Fibroblast of skin of back (primary cell): ENCODE measurements around the gene CEP295NL.
A peak's percentile ranks its signal among the peaks of the same experiment; 100 is the strongest.
"Not testable (repeated sequence)": the region's sequence is repeated elsewhere in the genome, so short reads cannot be mapped to it uniquely, and the experiment has no call there.

ENCODE experiments used
- DNase-seq: peaks from one replicate; pipeline ENCODE4 v3.0.0-alpha.2; 2013

Gene CEP295NL

DNA sequence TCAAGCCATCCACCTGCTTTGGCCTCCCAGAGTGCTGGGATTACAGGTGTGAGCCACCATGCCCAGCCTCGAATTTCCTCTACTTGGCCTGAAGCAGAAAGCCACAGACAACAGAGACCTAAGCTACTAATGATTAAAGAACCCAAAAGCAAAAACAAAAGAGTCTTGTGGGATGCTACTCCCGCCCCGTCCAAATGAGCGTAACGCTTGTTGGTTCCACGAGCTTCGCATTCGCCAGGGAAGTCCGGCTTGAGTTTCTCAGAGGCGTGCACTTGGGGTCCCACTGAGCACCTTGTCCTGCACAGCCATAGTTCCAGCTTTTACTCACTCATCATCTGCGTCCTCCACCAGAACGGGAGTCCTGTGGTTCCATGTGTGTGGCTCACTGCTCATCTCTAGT is 16.0 kb downstream of the CEP295NL start:
- DNase-seq: no peak

DNA sequence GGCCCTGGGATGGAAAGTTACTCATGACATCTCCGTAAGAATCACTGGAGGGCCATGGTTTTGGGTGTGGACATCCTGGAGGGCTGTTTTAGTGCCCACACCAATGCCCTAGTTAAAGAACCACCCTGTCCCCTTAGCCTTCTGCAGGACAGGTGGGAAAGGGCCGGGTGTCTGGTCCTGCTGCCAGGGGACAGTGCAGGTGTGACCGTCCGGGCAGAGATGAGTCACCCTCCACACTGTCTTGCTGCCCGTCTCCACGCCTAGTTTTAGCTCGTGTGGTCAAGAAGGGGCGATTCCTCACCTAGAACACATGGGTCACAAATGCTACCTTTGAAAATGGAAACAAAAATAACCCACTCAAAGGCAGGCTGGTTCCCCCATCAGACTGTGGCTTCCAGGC is 17.0 kb downstream of the CEP295NL start:
- DNase-seq: no peak

DNA sequence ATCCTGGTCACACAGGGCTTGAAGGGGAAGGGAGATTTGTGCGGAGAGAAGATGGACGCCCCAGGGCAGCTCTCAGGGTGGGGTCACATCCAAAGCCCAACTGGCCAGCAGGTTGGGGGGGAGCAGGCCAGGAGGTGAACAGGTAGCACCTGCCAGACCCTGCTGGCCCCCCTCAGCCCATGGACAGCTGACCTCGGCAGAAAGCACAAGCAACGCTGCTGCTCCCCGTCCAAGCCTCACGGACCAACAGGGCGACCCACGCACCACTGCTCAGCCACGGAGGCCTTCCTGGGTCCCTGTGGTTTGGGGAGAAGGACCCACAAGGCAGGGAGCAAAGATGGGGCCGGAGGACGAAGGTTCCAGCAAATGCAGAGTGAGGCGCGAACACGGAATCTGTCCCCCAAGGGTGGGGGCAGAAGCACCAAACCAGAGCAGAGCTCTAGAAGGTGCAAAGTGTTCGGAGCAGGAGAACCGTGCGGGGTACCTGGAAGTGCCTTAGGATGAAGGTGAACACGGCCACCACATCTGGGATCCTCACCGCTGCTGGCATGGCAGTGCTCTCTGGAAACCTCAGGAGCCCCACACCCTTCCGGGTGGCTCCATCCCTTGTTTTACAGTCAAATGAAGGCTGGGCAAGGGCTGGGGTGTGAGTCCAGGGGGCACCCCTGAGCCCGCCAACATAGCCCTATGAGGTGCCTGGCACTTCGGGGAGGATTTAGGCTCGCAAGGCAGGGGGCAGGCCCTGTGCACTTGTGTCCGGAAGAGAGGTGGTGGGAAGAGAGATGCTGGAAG is 17.9 kb downstream of the CEP295NL start:
- DNase-seq: no peak

DNA sequence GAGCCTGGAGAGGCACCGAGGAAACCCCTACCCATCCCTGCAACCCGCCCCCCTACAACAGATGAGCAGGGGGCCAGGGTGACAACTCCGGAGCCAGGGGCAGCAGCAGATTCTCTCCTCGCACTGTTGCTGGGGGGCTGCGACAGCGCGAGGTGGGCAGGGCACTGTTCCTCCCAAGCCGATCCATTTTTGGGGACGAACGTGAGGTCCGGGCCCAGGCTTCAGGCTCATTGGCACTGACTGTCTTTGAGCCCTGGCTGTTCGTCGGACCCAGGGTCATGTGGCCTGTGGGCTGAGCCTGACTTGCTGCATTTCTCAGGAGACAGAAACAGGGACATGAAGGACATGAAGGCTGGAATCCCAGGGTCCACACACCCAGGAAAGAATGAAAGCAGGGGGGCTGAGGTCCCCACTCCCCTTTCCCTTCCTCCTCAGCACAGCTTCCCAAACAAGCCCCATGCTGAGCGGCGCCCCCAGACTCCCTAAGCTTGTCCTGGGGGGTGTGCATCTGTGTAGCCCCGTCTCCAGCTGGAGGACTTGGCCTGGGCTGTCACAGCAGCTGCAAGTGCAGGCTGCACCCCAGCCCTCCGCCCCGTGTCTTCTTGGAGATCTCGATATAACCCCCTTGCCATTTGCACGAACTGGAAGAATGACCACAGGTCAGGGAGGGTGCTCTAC is 18.7 kb downstream of the CEP295NL start:
- peak; percentile 33 for DNase-seq

DNA sequence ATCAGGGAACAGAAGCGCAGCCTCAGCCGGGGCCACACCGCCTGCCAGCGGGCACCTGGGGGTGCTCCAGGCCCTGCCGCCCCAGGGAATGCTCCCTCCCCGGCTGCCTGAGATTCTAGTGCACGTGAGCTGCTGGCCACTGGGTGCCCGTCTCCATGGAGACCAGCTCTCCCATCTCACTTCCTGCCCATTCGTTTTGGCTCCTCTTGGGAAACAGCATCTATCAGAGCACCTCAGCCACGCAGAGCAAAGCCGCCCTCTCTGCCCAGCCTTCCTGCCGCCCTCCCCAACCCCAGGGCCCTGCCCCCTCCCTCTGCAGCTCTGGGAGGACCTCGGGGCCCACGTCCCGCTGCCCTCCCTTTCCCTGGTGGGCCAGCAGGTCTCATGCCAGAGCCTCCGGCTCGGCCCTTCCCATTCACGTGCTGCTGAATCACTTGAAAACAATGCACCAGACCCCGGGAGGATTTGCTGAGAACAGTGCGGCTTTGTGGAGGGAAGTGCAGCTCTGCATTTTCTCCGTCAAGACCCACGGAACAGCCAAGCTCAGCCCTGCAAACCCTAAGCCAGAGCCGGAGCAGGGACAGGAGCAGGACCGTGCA is 19.4 kb downstream of the CEP295NL start:
- peak; percentile 97 for DNase-seq

DNA sequence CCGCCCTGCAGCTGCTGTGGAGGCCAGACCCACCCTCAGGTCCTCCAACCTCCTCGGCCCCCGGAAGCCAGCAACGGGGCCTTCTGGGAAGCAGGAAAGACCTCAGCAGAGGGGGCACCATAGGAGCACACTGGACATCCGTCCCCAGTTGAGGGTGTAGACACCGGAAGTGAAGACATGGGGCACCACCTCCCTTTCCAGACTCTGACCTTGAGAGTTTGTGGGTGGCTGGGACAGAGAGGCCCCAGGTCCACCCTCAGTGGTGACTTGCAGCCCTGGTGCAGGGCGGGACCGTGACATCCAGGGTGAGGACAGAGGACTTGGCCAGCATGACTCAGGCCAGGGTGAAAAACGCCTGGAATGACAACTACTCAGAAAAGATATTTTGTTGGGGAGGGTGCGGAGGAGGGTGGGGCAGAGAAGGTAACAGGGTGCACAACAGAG is 19.9 kb downstream of the CEP295NL start:
- DNase-seq: peak; percentile 96

DNA sequence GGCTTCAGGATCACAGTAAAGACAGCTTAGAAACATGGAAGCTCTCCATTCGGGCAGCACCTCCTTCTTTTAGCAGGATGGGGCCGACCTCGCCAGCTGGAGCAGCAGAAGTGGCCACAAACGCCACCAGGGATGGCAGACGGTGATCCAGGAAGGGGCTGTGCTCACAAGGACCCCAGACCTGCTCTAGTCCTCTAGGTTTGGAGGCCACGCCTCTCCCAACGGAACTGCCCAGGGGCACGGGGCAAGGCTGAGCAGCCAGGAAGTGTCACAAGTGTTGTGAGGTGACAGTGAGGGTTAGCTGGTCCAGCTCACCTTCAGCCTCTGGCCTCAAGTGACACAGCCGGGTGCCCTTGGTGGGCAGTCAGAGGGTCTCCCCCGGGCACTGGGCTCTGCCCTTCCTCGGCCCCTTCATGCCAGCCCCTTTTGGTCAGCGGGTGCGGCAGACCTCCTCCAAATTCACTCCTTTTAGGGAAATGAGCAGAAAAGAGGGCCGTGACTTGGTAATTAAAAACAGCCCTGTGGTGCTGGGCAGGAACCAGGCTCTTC is 20.4 kb downstream of the CEP295NL start:
- DNase-seq: no peak

DNA sequence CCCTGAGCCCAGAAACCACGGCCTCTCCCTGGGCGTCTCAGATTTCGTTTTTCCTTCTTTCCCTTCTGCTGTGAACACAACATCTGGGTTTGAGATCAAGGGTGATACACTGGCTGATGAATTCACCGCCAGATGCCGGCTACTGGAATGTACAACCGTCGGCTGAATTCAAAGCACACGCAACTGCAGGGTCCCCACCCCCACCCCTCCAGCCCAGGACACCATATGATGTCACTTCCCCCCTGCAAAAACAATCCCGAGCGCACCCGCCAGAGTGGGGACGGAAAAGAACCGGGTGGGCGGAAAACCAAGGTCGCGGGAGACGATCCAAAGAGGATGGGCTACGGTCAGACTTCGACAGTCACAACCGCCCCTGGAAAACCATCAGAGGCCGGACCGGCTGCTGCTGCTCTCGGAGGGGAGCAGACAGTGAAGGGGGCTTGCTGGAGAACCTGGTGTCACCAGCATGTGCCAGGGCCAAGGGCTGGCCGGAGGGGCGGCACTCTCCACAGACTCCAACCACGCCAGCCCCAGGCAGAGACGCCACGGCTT is 23.3 kb downstream of the CEP295NL start:
- DNase-seq: peak; percentile 93

DNA sequence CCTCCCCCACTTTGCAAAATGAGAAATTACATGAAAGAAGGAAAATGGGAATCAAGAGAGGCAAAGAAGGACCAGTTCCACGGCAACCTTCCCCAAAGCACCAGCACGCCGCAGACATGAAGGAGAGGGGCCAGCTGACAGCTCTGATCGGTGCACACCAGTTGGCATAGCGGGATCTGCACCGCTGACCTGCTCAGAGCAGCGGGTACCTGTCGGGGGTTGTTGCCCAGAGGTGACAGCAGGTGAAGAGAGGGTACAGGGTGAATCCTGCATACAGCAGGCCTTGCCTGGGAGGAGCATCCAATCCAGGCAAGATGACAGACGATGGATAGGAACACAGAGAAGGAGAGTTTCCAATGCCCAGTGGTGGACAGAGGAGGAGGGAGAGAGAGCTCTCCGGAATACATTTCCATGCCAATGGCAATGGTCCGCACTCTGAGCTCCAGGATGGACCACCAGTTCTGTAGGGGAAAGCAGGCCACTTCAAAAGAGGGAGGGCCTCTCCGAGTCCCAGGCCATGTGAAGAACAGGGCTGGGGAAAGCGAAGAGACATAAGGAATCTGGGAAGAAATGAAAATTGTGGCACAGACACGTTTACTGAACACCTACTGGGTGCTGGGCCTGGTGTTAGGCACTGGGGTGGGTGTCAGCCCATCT is 24.0 kb downstream of the CEP295NL start:
- no peak for DNase-seq

DNA sequence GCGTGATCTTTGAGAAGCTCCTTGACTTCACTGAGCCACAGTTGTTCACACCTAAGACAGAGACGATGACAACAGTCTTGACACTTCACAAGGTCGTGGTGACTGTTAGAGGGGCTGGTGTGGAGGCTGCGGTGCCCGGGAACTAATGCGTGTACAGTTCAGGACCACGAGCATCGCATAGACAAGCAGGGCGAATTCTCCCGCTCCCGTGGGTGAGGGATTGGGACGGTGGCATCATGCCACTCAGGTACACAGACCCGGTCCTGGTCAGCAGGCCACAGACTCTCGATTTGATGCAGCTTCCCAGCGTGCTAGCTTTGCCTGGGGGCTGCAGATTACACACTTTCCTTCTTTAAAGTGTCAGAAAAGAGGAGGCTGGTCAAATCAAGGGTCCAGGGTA is 24.7 kb downstream of the CEP295NL start:
- DNase-seq: no peak

DNA sequence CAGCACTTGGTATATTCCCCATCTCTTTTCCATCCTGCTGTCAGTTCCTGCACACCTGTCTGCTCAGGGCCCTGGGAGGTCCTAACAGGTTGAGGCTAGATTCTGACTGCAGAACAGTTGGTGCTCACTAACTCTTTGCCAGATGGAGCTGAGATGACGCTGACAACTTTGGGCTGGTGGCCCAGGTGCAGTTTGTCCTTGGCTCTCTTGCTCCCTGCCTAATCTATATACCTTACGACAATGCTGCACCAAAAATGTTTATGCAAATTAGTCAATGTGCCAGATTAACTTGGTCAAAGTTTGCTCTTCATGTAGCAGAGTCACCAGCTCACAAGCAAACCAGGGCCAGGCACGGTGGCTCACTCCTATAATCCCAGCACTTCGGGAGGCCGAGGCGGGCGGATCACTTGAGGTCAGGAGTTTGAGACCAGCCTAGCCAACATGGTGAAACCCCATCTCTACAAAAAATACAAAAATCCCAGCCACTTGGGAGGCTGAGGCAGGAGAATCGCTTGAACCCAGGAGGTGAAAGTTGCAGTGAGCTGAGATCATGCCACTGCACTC is 26.0 kb downstream of the CEP295NL start:
- DNase-seq: not testable (repeated sequence)

DNA sequence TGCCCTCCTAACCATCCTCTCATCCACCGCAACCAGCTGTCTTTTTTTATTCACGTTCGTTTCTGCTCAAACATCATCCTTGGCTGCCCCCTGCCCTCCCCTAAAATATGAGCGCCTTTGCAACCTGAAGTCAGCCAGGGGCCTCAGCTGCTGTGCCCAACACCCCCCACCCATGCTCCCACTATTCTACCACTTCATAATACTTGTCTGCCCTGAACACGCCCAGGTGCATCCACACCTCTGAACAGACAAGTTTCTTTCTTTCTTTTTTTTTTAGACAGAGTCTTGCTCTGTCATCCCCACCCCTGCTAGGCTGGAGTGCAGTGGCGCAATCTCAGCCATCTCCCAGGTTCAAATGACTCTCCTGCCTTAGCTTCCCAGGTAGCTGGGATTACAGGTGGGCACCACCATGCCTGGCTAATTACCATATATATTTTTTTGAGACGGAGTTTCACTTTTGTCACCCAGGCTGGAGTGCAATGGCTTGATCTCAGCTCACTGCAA is 26.9 kb downstream of the CEP295NL start:
- DNase-seq: no peak

DNA sequence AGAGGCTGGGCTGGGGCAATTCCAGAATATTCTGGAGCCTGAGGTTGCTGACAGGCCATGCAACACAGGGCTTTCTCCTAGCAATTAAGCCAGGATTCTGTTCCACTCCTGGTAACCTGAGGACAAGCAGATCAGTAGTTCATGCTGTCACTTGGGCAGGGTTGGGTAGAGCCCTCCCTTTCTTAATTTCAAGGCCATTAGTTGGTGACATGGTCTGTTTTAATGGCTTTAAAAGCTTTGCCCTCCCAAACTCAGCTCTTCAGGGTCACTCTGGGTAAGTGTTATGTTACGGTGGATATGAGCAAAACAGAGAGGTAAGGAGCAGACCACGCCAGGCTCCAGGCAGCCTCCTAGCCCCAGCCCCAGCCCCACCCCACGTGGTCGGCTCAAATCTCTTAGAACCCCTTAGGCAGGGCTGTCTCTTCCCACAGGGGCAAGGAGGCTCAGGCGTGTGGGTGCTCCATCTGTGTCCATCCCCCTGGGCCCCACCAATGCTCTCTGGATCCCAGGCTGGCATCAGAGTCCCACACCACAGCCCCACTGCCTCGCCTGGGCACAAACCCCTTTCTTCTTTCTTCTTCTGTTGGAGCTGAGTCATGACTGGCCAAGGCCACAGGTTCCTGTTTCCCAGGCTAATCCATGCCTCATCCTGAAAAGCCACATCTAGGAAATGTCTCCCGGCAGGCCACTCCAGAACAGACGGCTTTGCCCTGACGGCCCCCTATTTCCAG is 27.5 kb downstream of the CEP295NL start:
- peak; percentile 64 for DNase-seq

DNA sequence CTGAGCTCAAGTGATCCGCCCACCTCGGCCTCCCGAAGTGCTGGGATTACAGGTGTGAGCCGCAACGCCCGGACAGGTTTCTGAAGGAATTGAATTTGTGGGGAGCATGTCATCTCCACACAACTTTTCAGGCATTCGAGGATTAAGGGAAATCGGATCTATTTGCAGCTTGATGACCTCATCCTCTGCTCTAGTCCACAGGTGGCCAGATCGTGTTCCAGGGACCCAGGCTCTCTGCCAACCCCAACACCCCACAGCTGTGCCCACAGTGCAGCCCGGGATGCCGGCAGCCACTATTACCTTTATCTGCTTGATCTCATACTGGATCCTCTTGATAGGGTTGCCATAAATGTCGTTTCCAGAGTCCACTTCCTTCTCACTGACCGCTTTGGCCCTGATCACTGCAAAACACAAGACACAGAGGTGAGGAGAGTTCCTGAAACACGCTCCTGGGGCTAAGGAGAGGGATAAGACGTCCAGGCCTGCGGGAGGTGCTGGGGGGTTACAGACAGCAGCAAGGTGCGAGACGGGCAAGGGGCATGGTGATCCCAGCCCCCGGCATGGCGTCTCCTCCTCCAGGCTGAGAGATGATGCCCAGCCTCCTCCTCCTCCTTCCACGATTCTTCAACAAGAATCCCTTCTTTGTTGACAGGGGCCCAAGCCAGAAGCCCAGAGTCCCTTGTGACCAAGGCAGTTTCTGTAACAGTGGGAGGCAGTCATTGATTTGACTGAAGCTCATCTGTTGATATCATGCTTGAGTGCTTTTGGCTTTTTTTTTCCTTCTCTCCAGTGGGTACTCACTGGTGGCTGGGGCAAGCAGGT is 29.3 kb downstream of the CEP295NL start:
- peak; percentile 20 for DNase-seq

DNA sequence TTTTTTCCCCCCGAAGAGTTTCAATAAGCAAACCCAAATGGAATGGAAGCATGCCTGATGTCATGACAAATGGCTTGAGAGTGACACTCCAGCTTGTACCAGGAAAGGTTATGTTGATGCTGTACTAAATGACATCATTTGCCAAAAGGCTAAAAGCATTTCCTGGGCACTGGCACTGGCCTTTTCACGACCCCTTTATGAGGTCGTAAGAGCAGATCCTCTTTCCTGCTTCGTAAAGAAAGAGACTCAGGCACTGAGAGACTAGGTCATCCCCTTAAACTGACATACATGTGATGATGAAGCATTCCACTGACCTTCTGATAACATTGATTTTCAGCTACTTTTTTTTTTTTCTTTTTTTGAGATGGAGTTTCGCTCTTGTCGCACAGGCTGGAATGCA is 30.5 kb downstream of the CEP295NL start:
- peak; percentile 11 for DNase-seq

DNA sequence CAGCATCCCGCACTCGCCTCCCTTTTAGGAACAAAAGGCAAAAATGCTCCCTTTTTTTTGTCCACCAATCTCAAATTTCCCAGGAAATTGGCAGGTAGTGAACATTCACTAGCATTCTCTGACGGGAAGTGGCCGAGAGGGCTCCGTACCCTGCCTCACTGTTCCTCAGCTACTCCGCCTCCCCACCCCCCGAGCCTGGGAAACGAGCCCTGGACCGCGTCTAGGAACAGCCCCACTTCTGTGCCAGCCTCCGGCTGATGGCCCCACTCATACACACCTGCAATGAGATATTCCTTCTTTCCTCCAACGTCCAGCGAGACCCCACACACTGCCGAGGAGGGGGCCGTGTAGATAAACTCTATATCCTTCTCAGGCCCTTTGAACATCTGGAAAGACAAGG is 32.4 kb downstream of the CEP295NL start:
- DNase-seq: no peak

DNA sequence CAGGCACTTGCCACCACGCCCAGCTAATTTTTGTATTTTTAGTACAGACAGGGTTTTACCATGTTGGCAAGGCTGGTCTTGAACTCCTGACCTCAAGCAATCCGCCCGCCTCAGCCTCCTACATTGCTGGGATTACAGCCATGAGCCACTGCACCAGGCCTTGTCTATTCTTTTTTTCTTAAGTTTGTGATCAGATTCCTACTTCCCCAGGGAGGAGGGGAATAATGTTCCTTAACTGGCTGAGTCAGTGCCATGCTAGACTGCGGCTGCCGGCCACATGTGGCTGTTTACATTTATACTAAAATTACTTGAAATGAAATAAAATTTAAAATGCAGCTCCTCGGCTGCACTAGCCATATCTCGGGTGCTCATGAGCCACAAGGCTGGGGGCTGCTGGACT is 34.6 kb downstream of the CEP295NL start:
- peak; percentile 82 for DNase-seq

DNA sequence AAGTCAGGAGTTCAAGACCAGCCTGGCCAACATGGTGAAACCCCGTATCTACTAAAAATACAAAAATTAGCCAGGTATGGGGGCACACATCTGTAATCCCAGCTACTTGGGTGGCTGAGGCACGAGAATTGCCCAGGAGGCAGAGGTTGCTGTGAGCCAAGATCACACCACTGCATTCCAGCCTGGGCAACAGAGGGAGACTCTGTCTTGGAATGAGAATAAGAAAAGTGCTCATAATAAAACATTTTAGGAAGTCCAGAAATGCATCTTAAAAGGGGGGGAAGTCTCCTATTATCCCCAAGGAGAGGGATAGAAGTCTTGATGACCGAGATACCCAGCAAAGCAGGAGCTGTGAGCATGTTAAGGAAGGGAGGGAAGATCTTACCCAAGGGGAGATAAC is 36.0 kb downstream of the CEP295NL start:
- DNase-seq: not testable (repeated sequence)

DNA sequence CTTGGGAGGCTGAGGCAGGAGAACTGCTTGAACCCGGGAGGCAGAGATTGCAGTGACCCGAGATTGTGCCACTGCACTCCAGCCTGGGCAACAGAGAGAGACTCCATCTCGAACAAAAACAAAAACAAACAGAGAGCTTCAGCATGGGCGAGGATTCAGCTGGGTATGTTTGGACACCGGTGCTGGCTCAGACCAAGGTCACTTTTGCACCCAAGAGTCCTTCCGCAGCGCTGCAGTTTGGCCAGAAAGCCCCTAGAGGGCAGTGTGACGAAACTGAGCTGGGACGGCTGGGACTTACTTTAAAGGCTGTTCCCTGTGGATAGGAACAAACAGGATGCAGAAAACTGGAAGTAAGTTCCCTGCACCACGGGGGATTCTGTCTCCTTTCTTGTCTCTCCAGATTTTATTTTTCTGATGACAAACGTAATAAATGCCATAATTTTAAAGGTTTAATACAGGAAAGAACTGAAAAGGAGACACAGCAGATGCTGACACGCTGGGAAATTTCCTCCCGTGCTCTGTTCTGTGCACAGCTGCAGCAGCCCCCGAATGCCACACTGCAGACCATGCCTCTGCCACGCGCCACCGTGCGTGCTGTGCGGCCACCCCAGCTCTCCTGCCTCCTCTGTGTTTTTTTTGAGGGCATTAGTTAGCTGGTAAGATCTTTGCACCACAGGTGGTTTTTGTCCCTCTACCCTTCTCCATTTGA is 37.2 kb downstream of the CEP295NL start:
- DNase-seq: peak; percentile 74

DNA sequence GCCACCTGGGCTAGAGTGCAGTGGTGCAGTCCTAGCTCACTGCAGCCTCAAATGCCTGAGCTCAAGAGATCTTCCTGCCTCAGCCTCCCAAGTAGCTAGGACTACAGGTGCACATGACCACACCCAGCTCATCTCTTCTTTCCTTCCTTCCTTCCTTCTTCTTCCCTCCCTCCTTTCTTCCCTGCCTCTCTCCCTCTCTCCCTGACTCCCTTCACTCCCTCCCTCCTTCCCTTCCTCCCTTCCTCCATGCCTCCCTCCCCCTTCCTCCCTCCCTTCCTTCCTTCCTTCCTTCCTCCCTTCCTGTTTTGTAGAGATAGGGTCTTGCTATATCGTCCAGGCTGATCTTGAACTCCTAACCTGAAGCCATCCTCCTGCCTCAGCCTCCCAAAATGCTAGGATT is 38.9 kb downstream of the CEP295NL start:
- DNase-seq: no peak
